PC-3 (cell line): ENCODE results near the gene MED26.

Source experiments
- CTCF ChIP-seq: fragments of 300-600 bp; sonication (generic); conservative IDR thresholded peaks from 2 replicates; pipeline ENCODE4 v1.5.1; 2017; ENCODE audit warnings: antibody characterized with exemption, low read depth, mild to moderate bottlenecking, low read length
- EZH2phosphoT487 ChIP-seq: fragments of 300-600 bp; sonication (generic); IDR thresholded peaks from 2 replicates; pipeline ENCODE4 v1.6.1; 2018; ENCODE audit warnings: mild to moderate bottlenecking, antibody characterized with exemption, low read length, borderline replicate concordance

DNA sequence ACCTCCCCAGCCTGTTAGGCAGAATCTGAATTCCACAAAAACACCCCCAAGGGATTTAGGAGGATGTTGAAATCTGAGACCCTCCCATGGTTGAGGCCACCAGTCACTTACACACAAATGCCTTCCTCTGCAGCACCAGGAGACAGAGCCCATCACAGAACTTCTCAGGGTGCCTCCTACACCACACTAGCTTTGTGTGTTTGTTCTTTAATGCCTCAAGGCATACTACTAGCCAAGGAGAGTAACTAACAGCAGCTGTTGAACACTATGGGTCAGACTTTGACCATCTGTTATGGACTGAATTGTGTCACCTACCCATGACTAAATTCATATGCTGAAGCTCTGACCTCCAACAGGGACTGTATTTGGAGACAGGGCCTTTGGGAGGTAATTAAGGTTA lies 9.5 kb upstream of the MED26 start:
- no peak for TF ChIP-seq EZH2phosphoT487
- no peak for TF ChIP-seq CTCF
